H1 (cell line): ENCODE measurements around the gene TMEM165. TPM values are rescaled to one million over a fixed set of nuclear protein-coding genes. Genes with fewer than 3 reads are reported as not detected.

Source experiments
- MAFK ChIP-seq: IDR thresholded peaks from 2 replicates; pipeline ENCODE4 v1.6.1; 2012; ENCODE audit warnings: low read depth, mild to moderate bottlenecking, improper control_type of control experiment, low read length
- SP2 ChIP-seq: IDR thresholded peaks from 2 replicates; pipeline ENCODE4 v1.6.1; 2012; ENCODE audit warnings: mild to moderate bottlenecking, low read length, inconsistent platforms
- polyA plus RNA-seq, 7 experiments: library from polyadenylated mRNA; depleted of rRNA in 3 of 7; stranded (reverse) in 5 of 7; unstranded in 2 of 7; fragments of >200 nt in 5 of 7; fragments of 200-250 nt in 2 of 7; gene quantifications; 1 replicate in 5 of 7; 2 replicates in 1 of 7; 4 replicates in 1 of 7; pipeline versions ENCODE4 v1.2.1 to v1.2.3, GENCODE V29; 2011 to 2013; ENCODE audit warnings: missing spikeins in 2 of 7, mixed read lengths in 2 of 7
- total RNA-seq: library from RNA; stranded (reverse); fragmentation: NEBNext Ultra II Directional; extraction: Animal tissue kit (Norgen Biotek cat#: 25700); gene quantifications from 2 replicates; pipeline ENCODE4 v1.2.1, GENCODE V29; 2021

The TMEM165 gene
- total and polyA plus RNA-seq, 2 of the 8 experiments (the other 6 are each of a cell fraction or from before 2014, with no cell fraction given): 85.5 to 125 TPM

DNA sequence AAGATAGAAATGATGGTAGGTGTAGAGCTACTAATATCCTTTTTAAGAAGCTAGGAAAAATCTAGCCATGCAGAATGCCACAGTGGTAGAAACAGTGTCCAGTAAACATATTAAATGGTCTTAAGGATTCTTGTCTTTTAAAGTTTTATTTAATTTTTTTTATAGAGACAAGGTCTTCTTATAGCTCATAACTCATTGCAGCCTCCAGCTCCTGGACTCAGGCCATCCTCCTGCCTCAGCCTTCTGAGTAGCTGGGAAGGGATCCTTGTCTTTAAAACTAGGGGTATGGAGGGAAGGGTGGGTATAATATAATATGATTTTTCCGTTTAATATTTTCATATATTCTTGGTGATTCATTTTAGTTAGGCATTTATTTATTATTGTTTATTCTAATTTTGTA, 3.8 kb downstream of the TMEM165 start (continued):
- no peak for TF ChIP-seq MAFK
- no peak for TF ChIP-seq SP2
- TF ChIP-seq, all 59 proteins: peak for 0
